Adrenal gland (tissue), 12 donors: ENCODE data around the gene SNX24. TPM values are rescaled to one million over a fixed set of nuclear protein-coding genes. Genes with fewer than 3 reads are reported as not detected.

Experiments used
- DNase-seq, 7 donors: peaks; one replicate each; pipeline ENCODE4 v3.0.0-alpha.2; 2019 to 2020
- H3K27ac ChIP-seq, 5 donors: fragments of 200-600 bp; sonication (generic) in 4 of 5; 1 replicate in 3 of 5; 2 replicates in 2 of 5; pipeline versions ENCODE4 v1.5.1 to v1.8.0; 2016 to 2020; ENCODE audit warnings: mild to moderate bottlenecking in 1 of 5
- H3K27me3 ChIP-seq: fragments of 200-600 bp; 2 replicates; pipeline ENCODE4 v1.8.0; 2021
- H3K36me3 ChIP-seq, 2 donors: fragments of 200-600 bp; replicated peaks in 1 of 2; 1 replicate in 1 of 2; 2 replicates in 1 of 2; pipeline versions ENCODE4 v1.5.1 to v1.8.0; 2018 to 2022
- H3K4me1 ChIP-seq, 2 donors: fragments of 200-600 bp; replicated peaks in 1 of 2; 1 replicate in 1 of 2; 2 replicates in 1 of 2; pipeline versions ENCODE4 v1.5.1 to v1.8.0; 2018 to 2021
- H3K4me3 ChIP-seq, 4 donors: fragments of 200-600 bp; sonication (generic) in 3 of 4; one replicate each; pipeline ENCODE4 v1.5.1; 2016 to 2018
- H3K9me3 ChIP-seq, 3 donors: fragments of 200-600 bp; sonication (generic) in 1 of 3; replicated peaks in 1 of 3; 1 replicate in 2 of 3; 2 replicates in 1 of 3; pipeline versions ENCODE4 v1.5.1 to v1.8.0; 2016 to 2021
- POLR2A ChIP-seq, 2 donors: fragments of 450-650 bp; IDR thresholded peaks; one replicate each; pipeline ENCODE4 v1.6.1; 2017; ENCODE audit warnings: antibody characterized with exemption in 2 of 2, mild to moderate bottlenecking in 2 of 2, moderate library complexity in 1 of 2
- WGBS, 4 donors: extraction: QIAGEN DNeasy Blood & Tissue Kit in 2 of 4; methylation state at CpG; one replicate each; pipeline versions ENCODE4 v1.1.5 to v1.1.7; 2013 to 2017; 5-methylcytosine and 5-hydroxymethylcytosine counted together
- intact Hi-C, 2 donors: fragments of 100-400 bp; cut with DNase I; formaldehyde crosslinking; loops; one replicate each; pipeline versions ENCODE4 v1.14.1 to v1.15.0; 2022 to 2023
- polyA plus RNA-seq, 3 donors: library from polyadenylated mRNA; stranded (reverse); fragments of 200-250 nt in 2 of 3; fragments of 350-450 nt in 1 of 3; fragmentation: Illumina TruSeq in 1 of 3; extraction: RNeasy Lipid Tissue Mini Kit (QIAGEN cat#74804) in 1 of 3; gene quantifications; one replicate each; pipeline ENCODE4 v1.2.3, GENCODE V29; 2013 to 2014
- total RNA-seq, 9 donors: library from RNA; depleted of rRNA in 4 of 9; stranded (reverse); fragments of >200 nt in 4 of 9; fragments of 120-200 nt in 1 of 9; fragmentation: NEBNext Ultra II Directional in 1 of 9; extraction: Animal tissue kit (Norgen Biotek cat#: 25700) in 1 of 9; gene quantifications; one replicate each; pipeline versions ENCODE4 v1.1.0 to v1.2.4, GENCODE V29; 2013 to 2023
- TF ChIP-seq, protein P1 (sequence below), 6 experiments: fragments of 450-650 bp in 4 of 6; fragments of 200-600 bp in 2 of 6; sonication (generic) in 1 of 6; IDR thresholded peaks; 1 replicate in 5 of 6; 2 replicates in 1 of 6; pipeline versions ENCODE4 v1.5.1 to v1.8.0; 2016 to 2021; ENCODE audit warnings: antibody characterized with exemption in 6 of 6, mild to moderate bottlenecking in 2 of 6, moderate library complexity in 1 of 6
- donor health status: healthy with polysubstance abuse.
- donor health status: Bipolar disorder and iron deficiency.
- donor health status: DM: yes; HTN: yes; CAD: no.
- donor health status: DM: no; HTN: no; CAD: no.
- donor health status: DM: no; HTN: no; CAD: no.
- donor health status: DM: yes; HTN: yes; CAD: no.

Gene SNX24
- total and polyA plus RNA-seq, 12 donors, result 5.0 to 28.2 (median 13.9) TPM

DNA sequence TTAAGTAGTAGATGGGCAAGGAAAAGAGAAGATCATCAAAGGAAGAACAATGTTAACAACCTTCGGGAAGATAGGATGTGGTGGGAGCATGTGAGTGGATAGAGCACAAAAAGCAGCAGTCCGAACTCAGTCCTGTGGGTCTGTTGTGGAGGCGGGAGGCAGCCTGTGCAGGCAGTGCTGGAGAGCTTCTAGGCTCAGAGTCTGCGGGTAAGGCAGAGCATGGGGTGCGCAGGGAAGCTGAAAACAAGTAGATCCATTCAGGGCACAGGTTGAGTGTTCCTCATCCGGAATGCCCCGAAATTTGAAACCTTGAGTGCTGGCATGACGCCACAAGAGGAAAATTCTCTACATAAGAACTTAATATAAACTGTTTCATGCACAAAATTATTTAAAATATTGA lies 106.2 kb downstream of the SNX24 start:
- WGBS, 4 donors, result 89 to 98% (median 95%) methylated on average over 8 of the region's 8 CpGs
- no peak overlapping the region for H3K27ac ChIP-seq
- H3K36me3 ChIP-seq, result no peaks in the 10 kb centered on the region
- peaks cover 0 to 9% (median 0%) of the 10 kb centered on the region in 3 donors for H3K9me3 ChIP-seq
- no peaks in the 10 kb centered on the region for H3K4me1 ChIP-seq
- DNase-seq, result no peak
- no peak for TF ChIP-seq POLR2A (IDR thresholded peaks at IDR 0.05)
- TF ChIP-seq, protein P1, sequence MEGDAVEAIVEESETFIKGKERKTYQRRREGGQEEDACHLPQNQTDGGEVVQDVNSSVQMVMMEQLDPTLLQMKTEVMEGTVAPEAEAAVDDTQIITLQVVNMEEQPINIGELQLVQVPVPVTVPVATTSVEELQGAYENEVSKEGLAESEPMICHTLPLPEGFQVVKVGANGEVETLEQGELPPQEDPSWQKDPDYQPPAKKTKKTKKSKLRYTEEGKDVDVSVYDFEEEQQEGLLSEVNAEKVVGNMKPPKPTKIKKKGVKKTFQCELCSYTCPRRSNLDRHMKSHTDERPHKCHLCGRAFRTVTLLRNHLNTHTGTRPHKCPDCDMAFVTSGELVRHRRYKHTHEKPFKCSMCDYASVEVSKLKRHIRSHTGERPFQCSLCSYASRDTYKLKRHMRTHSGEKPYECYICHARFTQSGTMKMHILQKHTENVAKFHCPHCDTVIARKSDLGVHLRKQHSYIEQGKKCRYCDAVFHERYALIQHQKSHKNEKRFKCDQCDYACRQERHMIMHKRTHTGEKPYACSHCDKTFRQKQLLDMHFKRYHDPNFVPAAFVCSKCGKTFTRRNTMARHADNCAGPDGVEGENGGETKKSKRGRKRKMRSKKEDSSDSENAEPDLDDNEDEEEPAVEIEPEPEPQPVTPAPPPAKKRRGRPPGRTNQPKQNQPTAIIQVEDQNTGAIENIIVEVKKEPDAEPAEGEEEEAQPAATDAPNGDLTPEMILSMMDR (IDR thresholded peaks at IDR 0.05), result no peak
- intact Hi-C loops, result no loop called here
- no peaks in the 10 kb centered on the region for H3K27me3 ChIP-seq
- H3K4me3 ChIP-seq, result no peak overlapping the region

- Histone ChIP-seq H3K4me1 (no peaks in the 10 kb centered on the region), H3K9me3 (peaks cover 0 to 9% (median 0%) of the 10 kb centered on the region in 3 donors), H3K27ac (no peak overlapping the region), H3K4me3 (no peak overlapping the region), H3K36me3 (no peaks in the 10 kb centered on the region), H3K27me3 (no peaks in the 10 kb centered on the region)
- DNase-seq, result no peak
- TF ChIP-seq, protein P1 (IDR thresholded peaks at IDR 0.05), result no peak
- TF ChIP-seq POLR2A (IDR thresholded peaks at IDR 0.05), result no peak
- intact Hi-C loops, result no loop called here
Observed at GRCh38 chr5:122954719-122955118, 109.3 kb downstream of the SNX24 start.

DNA sequence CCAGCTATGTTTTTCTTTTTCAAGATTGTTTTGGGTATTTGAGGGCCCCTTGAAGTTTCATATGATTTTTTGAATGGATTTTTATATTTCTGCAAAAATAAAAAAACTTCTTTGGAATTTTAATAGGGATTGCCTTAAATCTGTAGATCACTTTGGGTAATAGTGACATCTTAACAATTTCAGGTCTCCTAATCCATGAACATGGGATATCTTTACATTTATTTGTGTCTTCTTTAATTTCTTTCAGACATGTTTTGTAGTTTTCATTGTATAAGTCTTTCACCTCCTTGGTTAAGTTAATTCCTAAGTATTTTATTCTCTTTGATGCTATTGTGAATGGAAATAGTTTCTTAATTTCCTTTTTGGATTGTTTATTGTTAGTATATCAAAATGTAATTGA lies 112.0 kb downstream of the SNX24 start:
- Histone ChIP-seq H3K4me3 (no peak overlapping the region), H3K36me3 (no peaks in the 10 kb centered on the region), H3K27me3 (no peaks in the 10 kb centered on the region), H3K4me1 (no peaks in the 10 kb centered on the region), H3K9me3 (peaks cover 0 to 9% (median 0%) of the 10 kb centered on the region in 3 donors), H3K27ac (no peak overlapping the region)
- intact Hi-C loops, result no loop called here
- no peak for DNase-seq
- TF ChIP-seq, protein P1 (IDR thresholded peaks at IDR 0.05), result no peak
- TF ChIP-seq POLR2A (IDR thresholded peaks at IDR 0.05), result no peak

GRCh38 chr5:122959740-122960445 lies 114.5 kb downstream of the SNX24 start:
- 48 to 58% (median 56%) methylated on average over 4 of the region's 4 CpGs for WGBS, 4 donors

More at GRCh38 chr5:122959740-122960445, 114.5 kb downstream of the SNX24 start:
- Histone ChIP-seq H3K27ac (no peak overlapping the region), H3K4me1 (no peaks in the 10 kb centered on the region), H3K27me3 (no peaks in the 10 kb centered on the region), H3K9me3 (peaks cover 0 to 4% (median 0%) of the 10 kb centered on the region in 3 donors), H3K4me3 (no peak overlapping the region), H3K36me3 (no peaks in the 10 kb centered on the region)
- DNase-seq, result no peak
- TF ChIP-seq POLR2A (IDR thresholded peaks at IDR 0.05), result no peak
- TF ChIP-seq, protein P1 (IDR thresholded peaks at IDR 0.05), result no peak
- intact Hi-C loops, result no loop called here
